HG02840 (cell line): ENCODE data around the gene SBNO2.

Experiments used
- ATAC-seq: cut with Tn5 transposase; IDR thresholded peaks from one replicate; pipeline ENCODE4 v1.9.1; 2021; ENCODE audit warnings: mild to moderate bottlenecking, moderate library complexity, moderate number of reproducible peaks; ENCODE audit not compliant: unreplicated experiment, low FRiP score

The SBNO2 gene

GRCh38 chr19:1093330-1093729 is 80.7 kb downstream of the SBNO2 start:
- ATAC-seq: no peak

GRCh38 chr19:1091544-1092175 is 82.4 kb downstream of the SBNO2 start:
- no peak for ATAC-seq

- no peak for ATAC-seq
These were observed 83.1 kb downstream of the SBNO2 start for GRCh38 chr19:1090731-1091543.

- no peak for ATAC-seq
These were observed 84.2 kb downstream of the SBNO2 start for GRCh38 chr19:1089891-1090290.

- ATAC-seq: no peak
These were observed 84.8 kb downstream of the SBNO2 start for GRCh38 chr19:1089126-1089771.

GRCh38 chr19:1088416-1089010 is 85.6 kb downstream of the SBNO2 start:
- no peak for ATAC-seq

- no peak for ATAC-seq
These were observed 86.2 kb downstream of the SBNO2 start for GRCh38 chr19:1087813-1088415.

- no peak for ATAC-seq
These were observed 87.5 kb downstream of the SBNO2 start for GRCh38 chr19:1086613-1087012.

GRCh38 chr19:1085676-1086442 is 88.2 kb downstream of the SBNO2 start:
- no peak for ATAC-seq

- ATAC-seq: no peak
These were observed 88.9 kb downstream of the SBNO2 start for GRCh38 chr19:1085053-1085658.

- no peak for ATAC-seq
These were observed 89.8 kb downstream of the SBNO2 start for GRCh38 chr19:1084024-1084868.

GRCh38 chr19:1082928-1083816 is 90.9 kb downstream of the SBNO2 start:
- no peak for ATAC-seq

- no peak for ATAC-seq
These were observed 91.7 kb downstream of the SBNO2 start for GRCh38 chr19:1082165-1082927.

- no peak for ATAC-seq
These were observed 92.5 kb downstream of the SBNO2 start for GRCh38 chr19:1081301-1082164.

GRCh38 chr19:1080360-1081161 is 93.5 kb downstream of the SBNO2 start:
- no peak for ATAC-seq
